ENCODE results near the gene MUSTN1. TPM values are rescaled to one million over a fixed set of nuclear protein-coding genes. Genes with fewer than 3 reads are reported as not detected.

MUSTN1 gene
- total RNA-seq, 1 experiment from 2014 or later: 0.67 TPM

GRCh38 chr3:52809662-52810377, 25.0 kb downstream of the MUSTN1 start:
- DNase-seq (ENCODE audit: extremely low read depth, low read depth): no peak

- no peak for DNase-seq (ENCODE audit: extremely low read depth, low read depth)
Observed at GRCh38 chr3:52809149-52809548, 25.7 kb downstream of the MUSTN1 start.

- no peak for DNase-seq (ENCODE audit: extremely low read depth, low read depth)
Observed at GRCh38 chr3:52805270-52806039, 29.4 kb downstream of the MUSTN1 start.

- no peak for DNase-seq (ENCODE audit: extremely low read depth, low read depth)
Observed at GRCh38 chr3:52801839-52802238, 33.0 kb downstream of the MUSTN1 start.

GRCh38 chr3:52800079-52800478, 34.7 kb downstream of the MUSTN1 start:
- no peak for DNase-seq (ENCODE audit: extremely low read depth, low read depth)

- DNase-seq (ENCODE audit: extremely low read depth, low read depth): no peak
Observed at GRCh38 chr3:52798978-52799476, 35.8 kb downstream of the MUSTN1 start.

- no peak for DNase-seq (ENCODE audit: extremely low read depth, low read depth)
Observed at GRCh38 chr3:52798376-52798977, 36.3 kb downstream of the MUSTN1 start.

GRCh38 chr3:52796411-52796810, 38.4 kb downstream of the MUSTN1 start:
- DNase-seq (ENCODE audit: extremely low read depth, low read depth): no peak

GRCh38 chr3:52795298-52795900, 39.4 kb downstream of the MUSTN1 start:
- no peak for DNase-seq (ENCODE audit: extremely low read depth, low read depth)

GRCh38 chr3:52794612-52795099, 40.2 kb downstream of the MUSTN1 start, which contains the start of gene ITIH3:
Gene ITIH3, plus strand, starts transcription at chr3:52794796. Its CDS starts 8 bp downstream, at chr3:52794804.
- DNase-seq (ENCODE audit: extremely low read depth, low read depth): no peak

GRCh38 chr3:52793702-52794611, 40.9 kb downstream of the MUSTN1 start:
- DNase-seq (ENCODE audit: extremely low read depth, low read depth): no peak

- no peak for DNase-seq (ENCODE audit: extremely low read depth, low read depth)
Observed at GRCh38 chr3:52792961-52793695, 41.7 kb downstream of the MUSTN1 start.

GRCh38 chr3:52792413-52792812, 42.4 kb downstream of the MUSTN1 start:
- DNase-seq (ENCODE audit: extremely low read depth, low read depth): no peak

- no peak for DNase-seq (ENCODE audit: extremely low read depth, low read depth)
Observed at GRCh38 chr3:52791928-52792327, 42.9 kb downstream of the MUSTN1 start.

GRCh38 chr3:52791366-52791765, 43.5 kb downstream of the MUSTN1 start:
- no peak for DNase-seq (ENCODE audit: extremely low read depth, low read depth)

- DNase-seq (ENCODE audit: extremely low read depth, low read depth): no peak
Observed at GRCh38 chr3:52790741-52791140, 44.1 kb downstream of the MUSTN1 start.

GRCh38 chr3:52790337-52790736, 44.5 kb downstream of the MUSTN1 start:
- no peak for DNase-seq (ENCODE audit: extremely low read depth, low read depth)

GRCh38 chr3:52789746-52790040, 45.1 kb downstream of the MUSTN1 start:
- DNase-seq (ENCODE audit: extremely low read depth, low read depth): no peak

Measured in NCI-H460 (cell line).